Subcutaneous abdominal adipose tissue (tissue), 5 donors: Measurements from ENCODE around the gene ZNF562.

Experiments used
- H3K27ac ChIP-seq: one replicate; pipeline ENCODE4 v1.7.0; 2013; ENCODE audit warnings: low read depth, mild to moderate bottlenecking, inconsistent platforms, low read length, moderate library complexity
- H3K27me3 ChIP-seq, 5 donors: one replicate each; pipeline ENCODE4 v1.7.0; 2013; ENCODE audit warnings: low read length in 5 of 5, inconsistent platforms in 1 of 5; ENCODE audit not compliant: control insufficient read depth in 5 of 5, insufficient read depth in 4 of 5
- H3K36me3 ChIP-seq, 5 donors: one replicate each; pipeline ENCODE4 v1.7.0; 2013; ENCODE audit warnings: low read length in 5 of 5; ENCODE audit not compliant: control insufficient read depth in 5 of 5, insufficient read depth in 5 of 5
- H3K4me1 ChIP-seq, 5 donors: one replicate each; pipeline ENCODE4 v1.7.0; 2013; ENCODE audit warnings: low read length in 5 of 5, mild to moderate bottlenecking in 3 of 5, moderate library complexity in 1 of 5; ENCODE audit not compliant: control insufficient read depth in 5 of 5, insufficient read depth in 5 of 5
- H3K4me3 ChIP-seq, 5 donors: one replicate each; pipeline ENCODE4 v1.7.0; 2013; ENCODE audit warnings: low read length in 5 of 5, low read depth in 1 of 5
- H3K9ac ChIP-seq, 5 donors: one replicate each; pipeline ENCODE4 v1.7.0; 2013; ENCODE audit warnings: low read length in 5 of 5, mild to moderate bottlenecking in 4 of 5, moderate library complexity in 3 of 5
- H3K9me3 ChIP-seq, 5 donors: one replicate each; pipeline ENCODE4 v1.7.0; 2013; ENCODE audit warnings: low read length in 5 of 5; ENCODE audit not compliant: control insufficient read depth in 5 of 5
- donor health status: healthy.
- donor health status: healthy.
- donor health status: healthy.
- donor health status: healthy.
- donor health status: healthy.

The ZNF562 gene

DNA sequence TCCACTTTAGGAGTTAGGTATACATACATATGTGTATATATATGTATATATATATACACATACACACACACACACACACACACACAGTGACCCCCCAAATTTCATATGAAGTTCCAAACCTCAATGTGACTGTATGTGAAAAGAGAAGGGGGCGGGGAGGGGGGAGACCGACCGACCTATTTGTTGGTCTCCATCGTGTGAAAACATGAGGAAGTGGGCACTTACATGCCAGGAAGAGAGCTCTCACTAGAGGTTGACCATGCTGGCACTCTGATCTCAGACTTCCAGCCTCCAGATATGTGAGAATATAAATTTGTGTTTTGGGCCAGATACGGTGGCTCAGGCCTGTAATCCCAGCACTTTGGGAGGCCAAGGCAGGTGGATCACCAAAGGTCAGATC, 24.6 kb downstream of the ZNF562 start:
- no peak overlapping the region for H3K27ac ChIP-seq
- no peaks in the 10 kb centered on the region for H3K27me3 ChIP-seq
- peaks cover 12 to 34% (median 25%) of the 10 kb centered on the region in 5 donors for H3K9me3 ChIP-seq
- peaks cover 22 to 63% (median 50%) of the 10 kb centered on the region in 5 donors for H3K36me3 ChIP-seq
- peaks cover 0 to 4% (median 0%) of the 10 kb centered on the region in 5 donors for H3K4me1 ChIP-seq
- H3K4me3 ChIP-seq: no peak overlapping the region
- no peak overlapping the region for H3K9ac ChIP-seq

DNA sequence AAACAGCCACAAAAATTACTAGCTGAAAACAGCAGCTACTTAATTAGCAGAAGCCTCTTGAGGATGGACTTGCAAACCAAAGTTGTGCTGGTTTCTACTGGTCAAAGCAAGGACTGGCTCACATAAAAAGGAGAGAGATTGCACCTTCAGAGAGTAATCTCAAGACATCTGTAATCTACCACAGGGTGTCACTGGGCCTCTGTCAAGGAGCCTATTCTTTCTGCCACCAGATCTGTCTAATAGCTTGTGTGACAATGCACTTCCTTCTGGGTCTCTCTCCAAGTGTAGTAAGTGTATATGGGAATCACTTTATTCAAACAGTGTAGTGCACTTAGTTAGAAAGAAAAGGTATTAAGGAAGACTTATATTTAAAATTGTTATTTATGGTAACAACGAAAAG, 29.4 kb downstream of the ZNF562 start:
- peaks cover 3 to 43% (median 16%) of the 10 kb centered on the region in 5 donors for H3K36me3 ChIP-seq

DNA sequence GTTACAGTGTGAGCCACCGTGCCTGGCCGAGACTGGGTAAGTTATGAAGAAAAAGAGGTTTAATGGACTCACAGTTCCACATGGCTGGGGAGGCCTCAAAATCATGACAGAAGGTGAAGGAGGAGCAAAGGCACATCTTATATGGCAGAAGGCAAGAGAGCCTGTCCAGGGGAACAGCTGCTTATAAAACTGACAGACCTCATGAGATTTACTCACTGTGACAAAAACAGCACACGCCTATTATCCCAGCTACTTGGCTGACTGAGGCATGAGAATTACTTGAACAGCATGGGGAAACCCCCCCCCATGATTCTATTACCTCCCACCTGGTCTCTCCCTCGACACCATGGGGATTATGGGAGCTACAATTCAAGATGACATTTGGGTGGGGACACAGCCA, 30.4 kb downstream of the ZNF562 start:
- H3K27me3 ChIP-seq: no peaks in the 10 kb centered on the region
- no peak overlapping the region for H3K9ac ChIP-seq
- no peak overlapping the region for H3K27ac ChIP-seq
- H3K4me3 ChIP-seq: no peak overlapping the region
- no peaks in the 10 kb centered on the region for H3K4me1 ChIP-seq
- peaks cover 0 to 4% (median 0%) of the 10 kb centered on the region in 5 donors for H3K9me3 ChIP-seq
- H3K36me3 ChIP-seq: peaks cover 3 to 41% (median 14%) of the 10 kb centered on the region in 5 donors

More for the DNA sequence above, 29.4 kb downstream of the ZNF562 start:
- Histone ChIP-seq H3K4me3 (no peak overlapping the region), H3K27me3 (no peaks in the 10 kb centered on the region), H3K9ac (peak overlapping the region in 1 of 5 donors; percentile 8), H3K27ac (no peak overlapping the region), H3K4me1 (no peaks in the 10 kb centered on the region), H3K9me3 (peaks cover 0 to 4% (median 0%) of the 10 kb centered on the region in 5 donors)

DNA sequence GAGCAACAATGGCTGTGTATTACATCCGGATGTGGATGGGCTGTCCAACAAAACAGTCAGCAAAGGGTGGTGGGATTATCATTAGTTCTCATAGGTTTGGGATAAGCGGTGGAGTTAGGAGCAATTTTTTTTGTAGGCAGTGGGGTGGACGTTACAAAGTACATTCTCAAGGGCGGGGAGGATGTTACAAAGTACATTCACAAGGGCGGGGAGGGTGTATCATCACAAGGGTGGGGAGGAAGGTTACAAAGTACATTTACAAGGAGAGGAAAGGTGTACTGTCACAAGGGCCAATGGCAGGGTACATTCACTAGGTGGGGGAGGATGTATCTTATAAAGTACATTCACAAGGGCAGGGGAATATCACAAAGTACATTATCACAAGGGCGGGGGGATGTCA, 33.1 kb downstream of the ZNF562 start:
- H3K9ac ChIP-seq: no peak overlapping the region
- peaks cover 8 to 29% (median 10%) of the 10 kb centered on the region in 5 donors for H3K36me3 ChIP-seq
- no peak overlapping the region for H3K27ac ChIP-seq
- H3K4me3 ChIP-seq: no peak overlapping the region
- no peaks in the 10 kb centered on the region for H3K4me1 ChIP-seq
- peaks cover 0 to 4% (median 0%) of the 10 kb centered on the region in 5 donors for H3K9me3 ChIP-seq
- H3K27me3 ChIP-seq: no peaks in the 10 kb centered on the region

DNA sequence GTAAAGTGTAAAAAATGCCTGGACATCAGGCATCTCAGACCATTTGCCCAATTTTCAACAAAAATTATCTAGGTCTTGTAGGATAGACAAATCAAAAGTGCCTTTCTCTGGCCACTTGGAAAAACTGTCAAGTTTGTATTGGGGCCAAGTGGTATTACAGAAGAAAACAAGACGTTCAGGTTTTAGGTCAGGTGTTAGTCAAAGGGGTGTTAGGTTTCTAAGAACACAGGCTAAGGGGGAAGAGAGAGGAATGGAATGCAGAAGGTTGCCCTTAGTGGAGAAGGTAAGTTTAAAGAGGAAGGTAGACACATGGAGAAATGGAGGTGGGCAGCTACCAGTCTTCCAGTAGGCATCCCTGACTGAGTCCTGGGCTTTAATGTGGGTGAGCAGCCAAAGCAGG, 33.9 kb downstream of the ZNF562 start:
- Histone ChIP-seq H3K4me1 (no peaks in the 10 kb centered on the region), H3K36me3 (peaks cover 8 to 34% (median 8%) of the 10 kb centered on the region in 5 donors), H3K4me3 (no peak overlapping the region), H3K27ac (no peak overlapping the region), H3K27me3 (no peaks in the 10 kb centered on the region), H3K9ac (no peak overlapping the region), H3K9me3 (peaks cover 0 to 4% (median 0%) of the 10 kb centered on the region in 5 donors)

DNA sequence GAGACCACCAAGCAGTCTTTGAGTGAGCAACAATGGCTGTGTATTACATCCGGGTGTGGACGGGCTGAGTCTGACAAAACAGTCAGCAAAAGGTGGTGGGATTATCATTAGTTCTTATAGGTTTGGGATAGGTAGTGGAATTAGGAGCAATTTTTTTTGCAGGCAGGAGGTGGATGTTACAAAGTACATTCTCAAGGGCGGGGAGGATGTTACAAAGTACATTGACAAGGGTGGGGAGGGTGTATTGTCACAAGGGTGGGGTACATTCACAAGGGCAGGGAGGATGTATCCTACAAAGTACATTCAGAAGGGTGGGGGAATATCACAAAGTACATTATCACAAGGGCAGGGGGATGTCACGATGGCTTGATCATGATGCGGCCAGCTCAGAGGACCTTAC, 38.9 kb downstream of the ZNF562 start:
- Histone ChIP-seq H3K36me3 (peaks cover 15 to 37% (median 22%) of the 10 kb centered on the region in 5 donors), H3K9me3 (no peaks in the 10 kb centered on the region), H3K9ac (no peak overlapping the region)

DNA sequence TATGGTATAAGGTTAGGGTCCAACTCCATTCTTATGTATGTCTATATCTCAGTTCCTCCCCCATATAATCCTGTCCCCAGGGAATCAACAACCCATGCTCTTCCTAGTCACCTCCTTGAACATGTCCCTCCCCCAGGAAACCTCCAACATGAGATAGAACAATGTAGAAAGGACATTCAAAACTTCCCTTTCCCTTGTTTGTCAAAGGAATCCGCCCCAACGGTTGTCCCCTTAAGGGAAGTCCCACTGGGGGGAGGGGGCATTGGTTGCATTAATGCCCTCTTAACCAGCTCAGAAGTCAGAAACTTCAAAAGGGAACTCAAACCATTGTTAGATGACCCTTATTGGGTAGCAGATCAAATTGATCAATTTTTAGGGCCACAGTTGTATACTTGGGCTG, 47.0 kb downstream of the ZNF562 start:
- H3K4me1 ChIP-seq: peaks cover 0 to 3% (median 0%) of the 10 kb centered on the region in 5 donors
- H3K9me3 ChIP-seq: no peaks in the 10 kb centered on the region
- no peak overlapping the region for H3K27ac ChIP-seq
- no peak overlapping the region for H3K9ac ChIP-seq
- H3K27me3 ChIP-seq: no peaks in the 10 kb centered on the region
- peaks cover 6 to 8% (median 7%) of the 10 kb centered on the region in 5 donors for H3K36me3 ChIP-seq
- H3K4me3 ChIP-seq: no peak overlapping the region

More for the DNA sequence above, 38.9 kb downstream of the ZNF562 start:
- H3K4me3 ChIP-seq: no peak overlapping the region
- H3K27me3 ChIP-seq: no peaks in the 10 kb centered on the region
- no peak overlapping the region for H3K27ac ChIP-seq
- H3K4me1 ChIP-seq: no peaks in the 10 kb centered on the region

DNA sequence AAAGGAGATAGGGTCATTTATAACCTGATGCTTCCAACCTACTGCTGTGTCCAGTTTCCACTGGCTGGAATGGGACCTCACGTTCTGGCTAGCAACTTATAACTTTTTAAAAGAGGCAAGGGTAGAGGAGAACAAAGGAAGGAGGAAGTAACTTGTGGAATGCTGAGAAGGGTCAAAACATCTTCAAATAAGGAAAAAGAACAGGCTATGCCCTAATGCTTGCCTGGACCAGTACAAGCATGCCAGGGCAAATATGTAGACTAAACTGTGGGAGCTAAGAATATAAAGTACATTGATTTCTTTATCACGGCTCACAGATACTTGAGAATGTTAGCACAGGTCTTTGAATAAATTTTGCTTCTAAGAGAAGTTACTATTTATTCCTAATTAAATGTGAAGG, 52.4 kb downstream of the ZNF562 start:
- H3K9ac ChIP-seq: no peak overlapping the region
- H3K27ac ChIP-seq: no peak overlapping the region
- peaks cover 1 to 25% (median 18%) of the 10 kb centered on the region in 5 donors for H3K4me1 ChIP-seq
- H3K36me3 ChIP-seq: peaks cover 6 to 20% (median 16%) of the 10 kb centered on the region in 5 donors
- no peaks in the 10 kb centered on the region for H3K27me3 ChIP-seq
- H3K9me3 ChIP-seq: no peaks in the 10 kb centered on the region
- no peak overlapping the region for H3K4me3 ChIP-seq

DNA sequence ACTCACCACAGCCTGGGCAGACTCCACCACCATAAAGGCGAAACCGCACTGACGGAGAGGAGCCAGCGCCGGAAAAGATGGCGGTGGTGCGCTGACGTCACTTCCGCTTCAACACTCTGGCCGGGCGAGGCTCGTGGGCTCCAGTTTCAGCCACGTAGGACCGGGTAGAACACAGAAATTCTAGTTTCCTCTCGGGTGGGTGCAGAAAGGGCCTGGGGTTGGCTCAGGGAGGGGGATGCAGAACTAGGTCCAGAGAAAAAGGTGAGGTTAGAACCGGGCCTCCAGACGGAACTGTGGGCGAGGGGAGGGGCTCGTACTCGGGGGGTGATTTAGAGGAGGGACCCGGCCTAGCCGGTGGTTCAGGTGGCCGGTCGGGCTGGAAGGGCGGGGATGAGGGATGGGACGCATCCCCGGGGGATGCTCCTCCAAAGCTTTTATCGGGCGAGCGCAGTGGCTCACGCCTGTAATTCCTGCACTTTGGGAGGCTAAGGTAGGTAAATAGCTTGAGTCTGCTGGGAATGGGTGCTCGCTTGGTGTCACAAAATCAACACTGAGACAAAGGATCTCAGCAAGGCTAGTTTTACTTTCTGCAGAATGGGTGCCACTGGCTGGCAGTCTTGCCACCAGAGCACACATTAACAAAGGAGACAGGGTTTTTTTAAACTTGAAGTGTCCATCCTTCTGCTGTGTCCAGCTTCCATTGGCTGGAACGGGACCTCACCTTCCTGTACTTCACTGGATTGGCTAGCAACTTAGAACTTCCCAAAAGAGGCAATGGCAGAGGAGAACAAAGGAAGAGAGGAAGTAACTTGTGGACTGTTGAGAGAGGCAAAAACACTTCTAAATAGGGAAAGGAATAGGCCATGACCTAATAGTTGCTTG, 53.5 kb downstream of the ZNF562 start, which contains the start of gene ZNF561:
Gene ZNF561 (minus strand): TSS at position 77 of the 882 bp plus-strand sequence. CDS start 1,776 bp downstream, outside the sequence.
- H3K27me3 ChIP-seq: no peaks in the 10 kb centered on the region

DNA sequence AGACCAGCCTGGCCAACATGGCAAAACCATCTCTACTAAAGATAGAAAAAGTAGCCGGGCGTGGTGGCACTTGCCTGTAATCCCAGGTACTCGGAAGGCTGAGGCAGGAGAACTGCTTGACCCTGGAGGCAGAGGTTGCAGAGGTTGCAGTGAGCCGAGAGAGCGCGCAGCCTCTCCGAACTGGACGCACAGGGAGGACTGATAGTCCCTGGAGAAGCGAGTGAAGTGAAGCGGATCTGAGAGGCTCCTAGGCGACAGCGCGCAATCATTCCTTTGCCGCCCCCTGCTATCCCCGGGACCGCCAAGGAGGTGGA, 54.1 kb downstream of the ZNF562 start:
- Histone ChIP-seq H3K4me1 (peaks cover 1 to 25% (median 18%) of the 10 kb centered on the region in 5 donors), H3K9me3 (no peaks in the 10 kb centered on the region), H3K27ac (peak overlapping the region; percentile 94), H3K4me3 (peak overlapping the region; percentile 96 to 100 (median 99)), H3K9ac (peak overlapping the region; percentile 80 to 95 (median 91)), H3K27me3 (no peaks in the 10 kb centered on the region), H3K36me3 (peaks cover 12 to 36% (median 32%) of the 10 kb centered on the region in 5 donors)

More for the DNA sequence above, 53.5 kb downstream of the ZNF562 start, which contains the start of gene ZNF561:
- H3K4me3 ChIP-seq: peak within 1 kb of the TSS; percentile 96 to 100 (median 99)
- H3K36me3 ChIP-seq: peaks cover 9 to 30% (median 26%) of the 10 kb centered on the region in 5 donors
- no peaks in the 10 kb centered on the region for H3K9me3 ChIP-seq
- H3K4me1 ChIP-seq: peaks cover 1 to 25% (median 18%) of the 10 kb centered on the region in 5 donors
- H3K9ac ChIP-seq: peak within 1 kb of the TSS; percentile 80 to 95 (median 91)
- H3K27ac ChIP-seq: peak within 1 kb of the TSS; percentile 94
